ENCODE results near the gene ISCA2.
"Not testable (repeated sequence)": the region's sequence is repeated elsewhere in the genome, so short reads cannot be mapped to it uniquely, and the experiment has no call there.

Gene ISCA2

DNA sequence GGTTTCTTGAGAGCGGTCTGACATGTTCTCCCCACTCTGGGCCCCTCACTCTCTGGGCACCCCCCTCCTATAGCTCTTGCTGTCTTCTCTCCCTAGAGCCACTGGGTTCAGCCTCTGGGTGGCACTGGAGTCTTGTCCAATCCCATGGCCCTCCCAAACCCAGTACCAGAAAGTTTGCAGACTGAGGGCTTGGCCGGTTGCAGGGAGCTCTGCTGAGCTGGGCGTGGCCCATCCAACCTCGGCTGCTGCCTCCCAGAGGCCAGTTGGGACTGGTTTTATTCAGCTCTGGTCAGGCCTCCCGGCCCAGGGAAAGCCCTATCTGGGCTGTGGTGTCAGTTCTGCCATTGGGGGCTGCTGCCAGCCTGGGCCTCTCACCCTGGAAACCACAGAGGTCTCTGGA is 37.9 kb downstream of the ISCA2 start:
- no peak for DNase-seq

DNA sequence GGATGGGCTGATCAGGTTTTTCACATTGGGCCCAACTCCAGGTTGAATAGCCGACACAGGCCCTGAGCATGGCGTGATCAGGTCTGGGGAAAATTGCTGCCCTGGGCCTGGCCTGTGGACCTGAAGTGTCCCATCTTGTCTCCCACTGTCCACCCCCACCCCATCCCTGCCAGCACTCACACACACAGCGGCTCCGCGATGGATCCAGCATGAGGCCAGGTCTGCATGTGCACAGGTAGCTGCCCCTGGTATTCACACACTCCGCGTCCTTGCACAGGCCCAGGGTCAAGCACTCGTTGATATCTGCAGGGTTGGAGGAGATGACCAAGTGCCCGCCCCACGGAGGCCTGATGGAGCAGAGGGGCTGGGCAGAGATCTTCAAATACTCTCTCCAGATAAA is 38.7 kb downstream of the ISCA2 start:
- DNase-seq = no peak

DNA sequence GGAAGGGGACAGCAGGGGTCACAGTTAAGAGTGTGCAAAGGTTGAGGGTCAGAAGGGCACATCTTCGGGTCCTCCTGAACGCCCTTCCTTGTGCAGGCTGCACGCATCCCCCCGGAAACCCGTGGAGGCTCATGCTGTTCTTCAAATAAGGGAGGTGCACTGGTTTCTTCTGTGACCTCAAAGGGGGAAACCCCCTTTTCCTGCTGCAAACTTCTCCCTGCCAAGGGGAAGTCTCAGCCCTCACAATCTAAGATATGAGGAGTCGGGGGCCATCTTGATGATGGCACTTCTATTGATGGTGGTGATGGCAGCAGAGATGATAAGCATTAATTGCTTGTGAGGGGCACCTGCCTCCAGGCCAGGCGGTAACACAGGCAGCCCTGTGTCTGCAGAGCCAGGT is 40.0 kb downstream of the ISCA2 start:
- no peak for DNase-seq

DNA sequence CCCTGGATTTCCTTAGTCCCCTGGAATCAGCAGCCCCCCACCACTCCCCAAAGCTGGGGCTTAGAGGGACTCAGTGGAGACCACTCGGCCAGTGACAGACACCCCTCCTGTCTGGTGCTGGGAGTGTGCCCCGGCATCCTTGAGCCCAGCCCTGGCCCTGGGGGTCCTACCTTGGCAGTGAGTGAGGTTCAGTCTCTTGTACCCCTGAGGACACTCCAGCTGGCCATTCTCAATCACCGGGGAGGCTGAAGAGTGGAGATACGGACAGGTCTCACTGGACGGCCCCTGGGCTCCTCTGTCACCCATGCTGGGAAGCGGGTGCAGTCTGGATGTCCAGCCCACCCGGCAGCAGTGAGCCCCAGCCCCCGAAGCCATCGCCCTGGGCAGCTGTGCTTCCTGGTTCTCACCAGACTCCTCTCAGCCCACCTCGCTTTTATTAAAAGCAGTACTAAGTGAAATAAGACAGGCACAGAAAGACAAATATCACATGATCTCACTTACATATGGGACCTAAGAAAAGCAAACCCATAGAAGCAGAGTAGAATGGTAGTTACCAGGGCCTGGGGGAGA is 42.3 kb downstream of the ISCA2 start:
- no peak for DNase-seq

DNA sequence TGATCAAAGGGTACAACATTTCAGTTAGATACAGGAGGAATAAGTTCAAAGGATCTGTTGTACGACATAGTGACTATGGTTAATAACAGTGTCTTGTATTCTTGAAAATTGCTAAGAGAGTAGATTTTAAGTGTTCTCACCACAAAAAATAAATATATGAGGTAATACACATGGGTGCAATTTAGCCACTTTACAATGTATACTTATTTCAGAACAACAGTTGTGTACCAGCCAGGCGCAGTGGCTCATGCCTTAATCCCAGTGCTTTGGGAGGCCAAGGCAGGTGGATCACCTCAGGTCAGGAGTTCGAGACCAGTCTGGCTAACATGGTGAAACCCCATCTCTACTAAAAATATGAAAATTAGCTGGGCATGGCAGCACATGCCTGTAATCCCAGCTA is 42.8 kb downstream of the ISCA2 start:
- DNase-seq = not testable (repeated sequence)

DNA sequence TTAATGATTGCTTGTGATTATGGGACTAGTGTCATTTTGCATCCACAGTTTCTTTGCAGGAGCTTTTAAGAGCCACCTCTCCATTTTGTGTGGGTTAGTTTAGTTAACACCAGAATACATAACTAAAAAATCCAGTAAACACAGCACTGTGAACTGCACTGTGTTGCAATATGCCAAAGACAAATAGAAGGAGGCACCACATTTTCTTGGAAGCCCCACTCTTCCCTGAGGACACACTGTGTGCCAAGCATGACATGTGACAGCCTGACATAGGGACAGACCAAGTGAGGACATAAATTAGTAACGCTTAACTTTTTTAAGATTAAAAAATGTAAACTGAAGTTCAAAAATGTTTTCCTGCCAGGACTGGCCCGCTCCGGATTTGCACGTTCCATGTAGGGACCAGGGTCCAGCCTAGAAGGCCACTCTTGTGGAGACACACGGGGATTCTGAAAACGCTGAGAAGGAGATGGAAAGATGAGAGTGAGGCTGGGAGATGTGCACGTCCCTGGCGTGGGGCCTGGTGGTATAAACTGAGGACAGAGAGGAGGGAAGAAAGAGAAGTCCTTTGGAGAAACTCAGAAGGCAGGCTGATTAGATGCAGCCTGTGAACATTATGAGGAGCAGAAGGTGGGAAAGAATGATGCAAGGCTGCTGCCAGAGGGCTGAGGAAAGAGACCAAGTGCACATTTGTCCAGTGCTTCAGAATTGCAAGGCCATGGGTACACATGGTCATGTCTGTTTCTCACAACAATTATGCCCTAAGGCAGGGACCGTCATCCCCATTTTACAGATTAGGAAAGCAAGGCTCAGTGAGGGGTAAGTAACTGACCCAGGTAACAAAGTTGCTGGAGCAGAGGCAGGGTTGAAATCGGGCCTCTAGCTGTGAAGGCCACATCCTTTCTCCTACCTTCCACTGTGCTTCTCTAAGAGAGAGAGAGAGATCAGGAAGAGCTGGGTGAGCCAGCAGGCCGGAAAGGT is 45.1 kb downstream of the ISCA2 start:
- no peak for DNase-seq

DNA sequence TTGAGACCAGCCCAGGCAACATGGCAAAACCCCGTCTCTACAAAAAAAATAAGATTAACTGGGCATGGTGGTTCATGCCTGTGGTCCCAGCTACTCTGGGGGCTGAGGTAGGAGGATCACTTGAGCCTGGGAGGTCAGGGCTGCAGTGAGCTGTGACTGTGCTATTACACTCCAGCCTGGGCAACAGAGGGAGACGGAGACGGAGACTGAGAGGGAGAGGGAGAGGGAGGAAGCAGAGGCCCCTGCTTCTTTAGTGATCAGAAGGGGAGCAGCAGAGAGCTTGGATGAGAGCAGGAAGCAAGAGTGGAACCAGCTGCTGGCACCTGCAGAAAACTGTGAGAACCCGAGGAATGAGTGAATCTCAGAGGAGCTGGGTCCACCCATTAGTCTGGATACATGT is 45.9 kb downstream of the ISCA2 start:
- no peak for DNase-seq

DNA sequence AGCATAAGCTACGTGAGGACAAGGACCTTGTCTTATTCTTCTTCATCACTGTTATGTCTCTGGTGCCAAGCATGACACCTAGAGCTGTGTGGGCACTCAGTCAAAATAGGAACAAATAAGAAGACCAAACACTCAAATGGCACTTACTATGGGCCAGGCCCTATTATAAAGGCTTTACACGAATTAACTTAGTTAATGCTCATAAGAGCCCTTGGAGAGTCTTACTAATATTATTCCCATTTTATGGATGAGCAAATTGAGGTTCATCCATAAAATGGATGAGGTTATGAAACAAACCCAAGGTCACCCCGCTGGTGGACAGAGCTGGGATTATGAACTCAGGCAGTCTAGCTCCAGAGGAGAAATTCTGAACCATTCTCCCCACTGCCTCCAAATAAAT is 47.7 kb downstream of the ISCA2 start:
- DNase-seq = no peak

DNA sequence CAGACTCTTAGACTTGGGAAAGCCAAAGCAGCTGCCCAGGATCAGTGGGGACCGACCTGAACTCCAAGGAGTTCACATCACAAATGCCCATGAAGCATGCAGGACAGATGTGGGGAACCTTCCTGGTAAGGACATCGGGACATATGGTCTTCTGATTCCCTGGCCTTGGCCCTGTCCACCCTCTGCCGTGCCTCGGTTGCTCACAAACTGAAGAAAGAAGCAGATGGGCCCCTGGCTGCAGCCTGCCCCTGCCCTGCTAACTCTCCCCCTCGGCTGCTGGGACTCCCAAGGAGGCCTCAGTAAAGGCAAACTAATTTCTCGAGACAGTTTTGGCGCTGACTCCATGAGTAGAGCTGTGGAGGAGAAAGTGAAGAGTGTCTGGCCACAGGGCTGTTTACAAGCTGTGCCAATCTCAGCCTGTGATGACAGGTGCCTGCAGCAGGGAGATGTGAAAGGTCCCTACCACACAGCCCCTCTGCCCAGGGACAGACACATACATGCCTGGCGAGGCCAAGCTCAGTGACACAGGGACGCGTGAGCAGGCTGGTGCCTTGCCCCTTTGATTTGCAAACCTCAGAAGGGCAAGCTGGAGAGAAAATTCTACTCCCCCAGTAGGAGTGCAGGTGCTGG is 48.6 kb downstream of the ISCA2 start:
- no peak for DNase-seq

DNA sequence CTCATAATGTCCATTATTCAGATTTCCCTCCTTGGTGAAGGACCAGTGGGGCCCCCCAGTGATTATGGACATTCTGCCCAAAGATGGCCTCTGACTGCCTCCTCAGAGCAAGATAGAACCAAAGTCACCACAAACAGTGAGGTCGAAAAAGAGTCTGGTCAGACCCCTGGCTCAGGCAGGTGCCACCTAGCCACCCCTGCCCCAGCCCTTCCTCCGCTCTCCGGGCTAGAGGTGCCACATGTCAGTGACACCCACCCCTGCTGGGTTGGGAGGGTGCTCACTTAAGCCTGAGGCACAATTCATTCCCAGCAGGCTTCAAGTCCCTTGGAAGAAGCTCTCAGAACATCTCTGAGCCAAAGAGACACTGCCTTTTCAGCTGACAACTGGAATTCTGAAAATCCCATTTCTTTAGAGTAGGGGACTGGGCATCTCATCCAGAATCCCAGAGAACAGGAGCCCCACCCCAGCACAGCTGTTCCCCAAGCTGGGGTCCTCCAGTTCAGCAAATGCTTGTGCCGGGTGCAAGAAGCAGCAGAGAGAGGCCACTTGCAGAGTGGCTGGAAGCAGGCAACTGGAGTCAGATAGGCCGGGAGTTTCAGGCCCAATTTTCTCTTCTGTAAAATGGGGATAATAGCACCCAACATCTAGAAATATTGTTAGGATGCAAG is 50.3 kb downstream of the ISCA2 start:
- DNase-seq = no peak

DNA sequence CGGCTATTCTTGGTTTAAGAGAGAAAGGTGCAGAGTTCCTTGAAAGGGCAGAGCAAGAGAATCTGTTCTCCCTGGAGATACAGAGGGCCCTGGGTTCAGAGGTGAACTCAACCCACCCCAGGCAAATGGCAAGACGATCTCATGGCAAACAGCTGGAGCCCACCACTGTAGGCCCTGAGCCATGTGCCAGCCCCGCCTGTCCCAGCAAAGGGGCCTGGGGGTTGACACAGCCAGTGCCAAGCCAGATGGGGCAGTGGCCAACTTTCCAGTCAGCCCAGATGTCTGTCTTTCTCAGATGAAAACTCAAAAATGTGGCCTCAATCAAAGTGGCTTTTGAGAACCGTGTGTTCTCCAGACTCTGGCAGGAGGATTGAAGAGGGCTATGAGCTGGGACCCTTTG is 51.8 kb downstream of the ISCA2 start:
- DNase-seq = no peak

DNA sequence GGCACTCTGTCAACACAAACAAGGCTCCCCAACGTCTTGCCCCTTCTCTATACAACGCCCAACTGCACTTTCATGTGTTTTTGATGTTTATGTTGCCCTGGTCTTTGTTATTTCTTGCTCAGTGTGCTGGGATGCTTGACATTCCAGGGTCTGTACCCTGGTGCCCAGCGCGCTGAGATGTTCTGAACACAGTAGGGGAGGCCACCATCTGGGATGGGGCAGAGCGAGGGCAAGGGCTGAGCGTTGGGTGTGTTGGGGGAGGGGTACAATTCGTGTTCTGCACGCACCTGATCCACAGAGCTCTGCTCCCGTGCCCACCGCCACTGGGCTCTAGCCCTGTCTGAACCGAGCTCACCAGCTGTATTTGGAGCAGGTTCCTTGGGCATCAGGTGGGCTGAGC is 52.9 kb downstream of the ISCA2 start:
- no peak for DNase-seq
